HepG2 (cell line): ENCODE measurements around the gene DPEP3. TPM values are rescaled to one million over a fixed set of nuclear protein-coding genes. Genes with fewer than 3 reads are reported as not detected.

ENCODE experiments used
- AHR ChIP-seq: IDR thresholded peaks from 2 replicates; pipeline ENCODE4 v1.6.1; 2018; ENCODE audit warnings: missing genetic modification reagents, missing compliant biosample characterization
- EP300 ChIP-seq, 3 experiments: sonication (generic) in 1 of 3; formaldehyde crosslinking in 1 of 3; IDR thresholded peaks; 2 replicates each; pipeline versions ENCODE4 v1.5.1 to v1.6.1; 2011 to 2020; ENCODE audit warnings: low read depth in 2 of 3, low read length in 2 of 3, borderline replicate concordance in 1 of 3, improper control_type of control experiment in 1 of 3, mild to moderate bottlenecking in 1 of 3, missing genetic modification reagents in 1 of 3, moderate library complexity in 1 of 3
- FOXJ3 ChIP-seq: sonication (generic); formaldehyde crosslinking; IDR thresholded peaks from 2 replicates; pipeline ENCODE4 v1.4.0; 2020; ENCODE audit warnings: missing genetic modification reagents, mild to moderate bottlenecking, borderline replicate concordance
- HNRNPK ChIP-seq: fragments of 200-400 bp; formaldehyde crosslinking; IDR thresholded peaks from 2 replicates; pipeline ENCODE4 v1.6.1; 2018; ENCODE audit warnings: low read length, low read depth, moderate library complexity, mild to moderate bottlenecking; ENCODE audit not compliant: poor library complexity, severe bottlenecking
- LCORL ChIP-seq, 2 experiments: fragments of 450-650 bp in 1 of 2; sonication (generic) in 1 of 2; formaldehyde crosslinking in 1 of 2; IDR thresholded peaks; 2 replicates each; pipeline versions ENCODE4 v1.5.0 to v1.6.1; 2017 to 2020; ENCODE audit warnings: antibody characterized with exemption in 1 of 2, missing genetic modification reagents in 1 of 2
- NFATC3 ChIP-seq: sonication (generic); formaldehyde crosslinking; IDR thresholded peaks from 2 replicates; pipeline ENCODE4 v1.5.1; 2020; ENCODE audit warnings: mild to moderate bottlenecking, missing genetic modification reagents
- PAXIP1 ChIP-seq: sonication (generic); formaldehyde crosslinking; conservative IDR thresholded peaks from 2 replicates; pipeline ENCODE4 v1.4.0; 2020; ENCODE audit warnings: mild to moderate bottlenecking, missing genetic modification reagents, moderate library complexity
- SIX4 ChIP-seq: sonication (generic); formaldehyde crosslinking; IDR thresholded peaks from 2 replicates; pipeline ENCODE4 v1.4.0; 2020; ENCODE audit warnings: missing genetic modification reagents
- TFDP2 ChIP-seq: sonication (generic); formaldehyde crosslinking; IDR thresholded peaks from 2 replicates; pipeline ENCODE4 v1.4.0; 2020; ENCODE audit warnings: missing genetic modification reagents
- ZBTB42 ChIP-seq: sonication (generic); formaldehyde crosslinking; IDR thresholded peaks from 2 replicates; pipeline ENCODE4 v1.5.0; 2020; ENCODE audit warnings: mild to moderate bottlenecking, missing genetic modification reagents
- ZEB1 ChIP-seq: IDR thresholded peaks from 2 replicates; pipeline ENCODE4 v1.6.1; 2012; ENCODE audit warnings: mild to moderate bottlenecking, low read depth, inconsistent platforms; ENCODE audit not compliant: insufficient replicate concordance
- ZMYM3 ChIP-seq: sonication (generic); formaldehyde crosslinking; IDR thresholded peaks from 2 replicates; pipeline ENCODE4 v1.5.1; 2020; ENCODE audit warnings: mild to moderate bottlenecking, missing genetic modification reagents
- ZNF230 ChIP-seq: sonication (generic); formaldehyde crosslinking; IDR thresholded peaks from 2 replicates; pipeline ENCODE4 v1.4.0; 2020; ENCODE audit warnings: mild to moderate bottlenecking, missing genetic modification reagents
- polyA plus RNA-seq, 8 experiments: library from polyadenylated mRNA; depleted of rRNA in 3 of 8; stranded (reverse) in 7 of 8; unstranded in 1 of 8; fragments of >200 nt; fragmentation: Illumina TruSeq in 4 of 8; extraction: Trizol in 4 of 8; gene quantifications; 2 replicates each; pipeline versions ENCODE4 v1.2.1 to v1.2.3, GENCODE V29; 2011 to 2016; ENCODE audit warnings: low read depth in 4 of 8, missing spikeins in 1 of 8, mixed read lengths in 1 of 8; ENCODE audit not compliant: insufficient read depth in 1 of 8
- total RNA-seq, 5 experiments: library from RNA; depleted of rRNA; stranded (reverse); fragments of >200 nt; fragmentation: Illumina TruSeq; extraction: Trizol; gene quantifications; 2 replicates each; pipeline ENCODE4 v1.2.3, GENCODE V29; 2016; ENCODE audit warnings: low read depth in 1 of 5
- TF ChIP-seq, protein P1 (sequence below): sonication (generic); formaldehyde crosslinking; IDR thresholded peaks from 2 replicates; pipeline ENCODE4 v1.4.0; 2020; ENCODE audit warnings: mild to moderate bottlenecking, missing genetic modification reagents

Gene DPEP3
- total and polyA plus RNA-seq, 2 of the 13 experiments (the other 11 are each of a cell fraction or from before 2014, with no cell fraction given): not detected

DNA sequence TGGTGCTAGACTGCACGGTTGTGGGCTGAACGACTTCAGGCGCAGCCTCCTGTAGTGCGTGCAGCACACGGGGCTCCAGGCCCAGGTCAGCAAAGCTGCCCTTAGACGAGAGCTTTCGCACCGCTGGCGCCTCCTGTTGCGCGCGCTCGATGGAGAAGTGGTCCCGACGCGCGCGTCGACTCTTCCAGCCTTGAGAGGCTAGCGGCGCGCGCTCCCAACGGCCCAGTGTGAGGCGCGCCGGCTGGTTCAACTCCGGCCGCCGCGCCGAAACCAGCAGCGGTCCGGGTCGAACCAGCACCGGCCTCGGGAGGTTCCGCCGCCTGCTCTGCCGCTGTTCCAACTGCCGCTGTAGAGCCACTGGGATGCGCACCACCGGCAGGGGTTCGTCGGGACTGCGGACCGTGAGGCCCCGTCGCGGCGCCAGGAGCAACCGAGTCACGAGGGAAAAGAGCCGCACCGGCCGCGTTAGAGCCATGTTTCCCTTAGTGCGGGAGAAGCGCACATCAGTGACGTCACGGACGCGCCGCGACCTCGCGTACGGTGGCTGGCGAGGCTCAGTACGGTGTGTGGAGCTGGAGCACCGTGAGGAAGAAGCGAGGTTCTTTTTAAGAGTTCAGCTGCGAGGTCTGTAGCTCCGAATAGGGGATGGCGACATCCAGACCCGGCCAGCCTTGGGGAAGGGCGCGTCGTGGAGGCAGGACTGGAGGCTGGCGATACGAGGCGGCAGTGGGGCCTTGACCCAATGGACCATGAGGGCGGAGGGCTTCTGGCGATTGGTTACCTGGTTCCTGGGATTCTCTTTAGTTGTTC lies 42.6 kb upstream of the DPEP3 start, which contains the start of the genes DDX28 and DUS2 (continued):
- TF ChIP-seq EP300 (IDR thresholded peaks at IDR 0.05; ENCODE audit: low read depth in 2 of 2, low read length in 2 of 2): peak; percentile 37 to 77; a peak in 2 of 4 replicates
- peak; percentile 37; the same call in 1 of the 2 replicates for TF ChIP-seq EP300 (CRISPR knock-in tag; IDR thresholded peaks at IDR 0.05; ENCODE audit: borderline replicate concordance)
- no peak for TF ChIP-seq LCORL (IDR thresholded peaks at IDR 0.05)
- TF ChIP-seq LCORL (CRISPR knock-in tag; IDR thresholded peaks at IDR 0.05): peak; percentile 81
- TF ChIP-seq ZEB1: no peak
- peak; percentile 79; the same call in 1 of the 2 replicates for TF ChIP-seq ZMYM3 (CRISPR knock-in tag)
- TF ChIP-seq NFATC3 (CRISPR knock-in tag): 0 out of 2 replicates have a peak, but pooled peaks have one; percentile 64
- peak; percentile 87 for TF ChIP-seq TFDP2 (CRISPR knock-in tag)
- TF ChIP-seq ZNF230: 0 out of 2 replicates have a peak, but pooled peaks have one; percentile 74
- TF ChIP-seq SIX4 (CRISPR knock-in tag): peak; percentile 60; the same call in 1 of the 2 replicates
- TF ChIP-seq PAXIP1: peak; percentile 56
- peak; percentile 98 for TF ChIP-seq AHR (CRISPR knock-in tag)
- no peak for TF ChIP-seq HNRNPK
- peak; percentile 79; the same call in 1 of the 2 replicates for TF ChIP-seq ZBTB42 (CRISPR knock-in tag)
- peak; percentile 71; the same call in 1 of the 2 replicates for TF ChIP-seq FOXJ3
- TF ChIP-seq, protein P1, sequence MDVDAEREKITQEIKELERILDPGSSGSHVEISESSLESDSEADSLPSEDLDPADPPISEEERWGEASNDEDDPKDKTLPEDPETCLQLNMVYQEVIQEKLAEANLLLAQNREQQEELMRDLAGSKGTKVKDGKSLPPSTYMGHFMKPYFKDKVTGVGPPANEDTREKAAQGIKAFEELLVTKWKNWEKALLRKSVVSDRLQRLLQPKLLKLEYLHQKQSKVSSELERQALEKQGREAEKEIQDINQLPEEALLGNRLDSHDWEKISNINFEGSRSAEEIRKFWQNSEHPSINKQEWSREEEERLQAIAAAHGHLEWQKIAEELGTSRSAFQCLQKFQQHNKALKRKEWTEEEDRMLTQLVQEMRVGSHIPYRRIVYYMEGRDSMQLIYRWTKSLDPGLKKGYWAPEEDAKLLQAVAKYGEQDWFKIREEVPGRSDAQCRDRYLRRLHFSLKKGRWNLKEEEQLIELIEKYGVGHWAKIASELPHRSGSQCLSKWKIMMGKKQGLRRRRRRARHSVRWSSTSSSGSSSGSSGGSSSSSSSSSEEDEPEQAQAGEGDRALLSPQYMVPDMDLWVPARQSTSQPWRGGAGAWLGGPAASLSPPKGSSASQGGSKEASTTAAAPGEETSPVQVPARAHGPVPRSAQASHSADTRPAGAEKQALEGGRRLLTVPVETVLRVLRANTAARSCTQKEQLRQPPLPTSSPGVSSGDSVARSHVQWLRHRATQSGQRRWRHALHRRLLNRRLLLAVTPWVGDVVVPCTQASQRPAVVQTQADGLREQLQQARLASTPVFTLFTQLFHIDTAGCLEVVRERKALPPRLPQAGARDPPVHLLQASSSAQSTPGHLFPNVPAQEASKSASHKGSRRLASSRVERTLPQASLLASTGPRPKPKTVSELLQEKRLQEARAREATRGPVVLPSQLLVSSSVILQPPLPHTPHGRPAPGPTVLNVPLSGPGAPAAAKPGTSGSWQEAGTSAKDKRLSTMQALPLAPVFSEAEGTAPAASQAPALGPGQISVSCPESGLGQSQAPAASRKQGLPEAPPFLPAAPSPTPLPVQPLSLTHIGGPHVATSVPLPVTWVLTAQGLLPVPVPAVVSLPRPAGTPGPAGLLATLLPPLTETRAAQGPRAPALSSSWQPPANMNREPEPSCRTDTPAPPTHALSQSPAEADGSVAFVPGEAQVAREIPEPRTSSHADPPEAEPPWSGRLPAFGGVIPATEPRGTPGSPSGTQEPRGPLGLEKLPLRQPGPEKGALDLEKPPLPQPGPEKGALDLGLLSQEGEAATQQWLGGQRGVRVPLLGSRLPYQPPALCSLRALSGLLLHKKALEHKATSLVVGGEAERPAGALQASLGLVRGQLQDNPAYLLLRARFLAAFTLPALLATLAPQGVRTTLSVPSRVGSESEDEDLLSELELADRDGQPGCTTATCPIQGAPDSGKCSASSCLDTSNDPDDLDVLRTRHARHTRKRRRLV: no peak
